ENCODE measurements around the gene LIMD2.

Gene LIMD2

GRCh38 chr17:63698886-63699637 is 863 bp downstream of the LIMD2 start:
- no peak overlapping the region for H2AK5ac ChIP-seq (ENCODE audit: low read length, severe bottlenecking)
- H2AFZ ChIP-seq (ENCODE audit: low read depth, low read length), result no peak overlapping the region
- no peak overlapping the region for H4K8ac ChIP-seq (ENCODE audit: low read length)
- no peak overlapping the region for H3K27ac ChIP-seq (ENCODE audit: low read length, poor library complexity, severe bottlenecking)
- H3K4ac ChIP-seq (ENCODE audit: low read depth in 1 of 2, low read length in 2 of 2), result peak overlapping the region; percentile 53 to 84
- peaks cover 42% of the 10 kb centered on the region for H3K4me1 ChIP-seq (ENCODE audit: control insufficient read depth, insufficient read depth, low read depth, low read length)
- peak; percentile 68 for DNase-seq
- no peaks in the 10 kb centered on the region for H3K27me3 ChIP-seq (ENCODE audit: control insufficient read depth in 1 of 2, insufficient read depth in 1 of 2, low read length in 2 of 2)
- H3K18ac ChIP-seq (ENCODE audit: low read depth in 1 of 2, low read length in 2 of 2), result peak overlapping the region; percentile 64 to 91
- 4% methylated on average over 31 of the region's 45 CpGs for WGBS
- peak overlapping the region; percentile 80 for H3K4me2 ChIP-seq (ENCODE audit: low read length, poor library complexity, severe bottlenecking)
- peak overlapping the region; percentile 80 for H2BK15ac ChIP-seq (ENCODE audit: low read depth, poor library complexity, severe bottlenecking)
- H3K23ac ChIP-seq (ENCODE audit: low read length in 2 of 2), result peak overlapping the region in 1 of 2 experiments; percentile 51
- H3K9me3 ChIP-seq (ENCODE audit: control insufficient read depth, low read length), result no peaks in the 10 kb centered on the region
- H4K91ac ChIP-seq (ENCODE audit: low read length), result peak overlapping the region; percentile 70
- peaks cover 26 to 59% of the 10 kb centered on the region in 2 experiments for H3K36me3 ChIP-seq (ENCODE audit: control insufficient read depth in 1 of 2, insufficient read depth in 2 of 2, low read depth in 1 of 2, low read length in 2 of 2)
- H3K79me1 ChIP-seq (replicated peaks; ENCODE audit: low read length, poor library complexity, severe bottlenecking), result peaks cover 9% of the 10 kb centered on the region
- peak overlapping the region; percentile 66 for H2BK5ac ChIP-seq (ENCODE audit: low read depth, low read length, poor library complexity, severe bottlenecking)
- no peak overlapping the region for H2BK12ac ChIP-seq (ENCODE audit: low read length in 2 of 2)
- no peak overlapping the region for H3K9ac ChIP-seq (ENCODE audit: low read length)
- H3K4me3 ChIP-seq (ENCODE audit: insufficient read depth in 1 of 2, low read depth in 1 of 2, low read length in 2 of 2), result peak overlapping the region; percentile 18 to 76
- H2BK120ac ChIP-seq (ENCODE audit: low read depth, low read length), result peak overlapping the region; percentile 91
- H3K14ac ChIP-seq (ENCODE audit: low read length in 2 of 2), result peak overlapping the region in 1 of 2 experiments; percentile 71

- no peaks in the 10 kb centered on the region for H3K9me3 ChIP-seq (ENCODE audit: control insufficient read depth, low read length)
- H3K4me1 ChIP-seq (ENCODE audit: control insufficient read depth, insufficient read depth, low read depth, low read length), result peaks cover 42% of the 10 kb centered on the region
- WGBS, result 59% methylated on average over 21 of the region's 24 CpGs
- H3K27me3 ChIP-seq (ENCODE audit: control insufficient read depth in 1 of 2, insufficient read depth in 1 of 2, low read length in 2 of 2), result no peaks in the 10 kb centered on the region
- H3K23ac ChIP-seq (ENCODE audit: low read length in 2 of 2), result peak overlapping the region in 1 of 2 experiments; percentile 51
- H4K8ac ChIP-seq (ENCODE audit: low read length), result peak overlapping the region; percentile 29
- no peak overlapping the region for H3K27ac ChIP-seq (ENCODE audit: low read length, poor library complexity, severe bottlenecking)
- H3K4me3 ChIP-seq (ENCODE audit: insufficient read depth in 1 of 2, low read depth in 1 of 2, low read length in 2 of 2), result peak overlapping the region in 1 of 2 experiments; percentile 76
- peak overlapping the region; percentile 13 for H2AK5ac ChIP-seq (ENCODE audit: low read length, severe bottlenecking)
- peaks cover 27 to 59% of the 10 kb centered on the region in 2 experiments for H3K36me3 ChIP-seq (ENCODE audit: control insufficient read depth in 1 of 2, insufficient read depth in 2 of 2, low read depth in 1 of 2, low read length in 2 of 2)
- H2AFZ ChIP-seq (ENCODE audit: low read depth, low read length), result no peak overlapping the region
- peak overlapping the region in 1 of 2 experiments; percentile 52 for H2BK12ac ChIP-seq (ENCODE audit: low read length in 2 of 2)
- peak overlapping the region; percentile 80 for H3K4me2 ChIP-seq (ENCODE audit: low read length, poor library complexity, severe bottlenecking)
- H3K14ac ChIP-seq (ENCODE audit: low read length in 2 of 2), result peak overlapping the region in 1 of 2 experiments; percentile 71
- peaks cover 9% of the 10 kb centered on the region for H3K79me1 ChIP-seq (replicated peaks; ENCODE audit: low read length, poor library complexity, severe bottlenecking)
- H2BK15ac ChIP-seq (ENCODE audit: low read depth, poor library complexity, severe bottlenecking), result no peak overlapping the region
- no peak for DNase-seq
- H3K18ac ChIP-seq (ENCODE audit: low read depth in 1 of 2, low read length in 2 of 2), result peak overlapping the region; percentile 64 to 91
- H3K9ac ChIP-seq (ENCODE audit: low read length), result no peak overlapping the region
- H2BK5ac ChIP-seq (ENCODE audit: low read depth, low read length, poor library complexity, severe bottlenecking), result no peak overlapping the region
- H3K4ac ChIP-seq (ENCODE audit: low read depth in 1 of 2, low read length in 2 of 2), result peak overlapping the region in 1 of 2 experiments; percentile 44
- H4K91ac ChIP-seq (ENCODE audit: low read length), result peak overlapping the region; percentile 70
- peak overlapping the region; percentile 39 for H2BK120ac ChIP-seq (ENCODE audit: low read depth, low read length)
Observed at GRCh38 chr17:63698381-63698885, 1.5 kb downstream of the LIMD2 start.

GRCh38 chr17:63697341-63698286 is 2.3 kb downstream of the LIMD2 start:
- H3K36me3 ChIP-seq (ENCODE audit: control insufficient read depth in 1 of 2, insufficient read depth in 2 of 2, low read depth in 1 of 2, low read length in 2 of 2), result peaks cover 27 to 54% of the 10 kb centered on the region in 2 experiments
- H3K18ac ChIP-seq (ENCODE audit: low read depth in 1 of 2, low read length in 2 of 2), result peak overlapping the region in 1 of 2 experiments; percentile 11
- H3K79me1 ChIP-seq (replicated peaks; ENCODE audit: low read length, poor library complexity, severe bottlenecking), result peaks cover 9% of the 10 kb centered on the region
- H3K4ac ChIP-seq (ENCODE audit: low read depth in 1 of 2, low read length in 2 of 2), result no peak overlapping the region
- no peak overlapping the region for H4K91ac ChIP-seq (ENCODE audit: low read length)
- WGBS, result 88% methylated on average over 22 of the region's 22 CpGs
- no peak overlapping the region for H2BK120ac ChIP-seq (ENCODE audit: low read depth, low read length)
- H3K14ac ChIP-seq (ENCODE audit: low read length in 2 of 2), result peak overlapping the region in 1 of 2 experiments; percentile 18
- no peaks in the 10 kb centered on the region for H3K27me3 ChIP-seq (ENCODE audit: control insufficient read depth in 1 of 2, insufficient read depth in 1 of 2, low read length in 2 of 2)
- H2BK12ac ChIP-seq (ENCODE audit: low read length in 2 of 2), result no peak overlapping the region
- H2AK5ac ChIP-seq (ENCODE audit: low read length, severe bottlenecking), result peak overlapping the region; percentile 21
- H3K9ac ChIP-seq (ENCODE audit: low read length), result no peak overlapping the region
- no peak overlapping the region for H2BK15ac ChIP-seq (ENCODE audit: low read depth, poor library complexity, severe bottlenecking)
- no peak overlapping the region for H2BK5ac ChIP-seq (ENCODE audit: low read depth, low read length, poor library complexity, severe bottlenecking)
- no peaks in the 10 kb centered on the region for H3K9me3 ChIP-seq (ENCODE audit: control insufficient read depth, low read length)
- DNase-seq, result peak; percentile 20
- peak overlapping the region; percentile 28 for H4K8ac ChIP-seq (ENCODE audit: low read length)
- H3K23ac ChIP-seq (ENCODE audit: low read length in 2 of 2), result no peak overlapping the region
- peaks cover 42% of the 10 kb centered on the region for H3K4me1 ChIP-seq (ENCODE audit: control insufficient read depth, insufficient read depth, low read depth, low read length)
- H3K4me2 ChIP-seq (ENCODE audit: low read length, poor library complexity, severe bottlenecking), result no peak overlapping the region
- H3K4me3 ChIP-seq (ENCODE audit: insufficient read depth in 1 of 2, low read depth in 1 of 2, low read length in 2 of 2), result no peak overlapping the region
- no peak overlapping the region for H3K27ac ChIP-seq (ENCODE audit: low read length, poor library complexity, severe bottlenecking)
- no peak overlapping the region for H2AFZ ChIP-seq (ENCODE audit: low read depth, low read length)
